GM23248 (cell line): ENCODE data around the gene CTSW. TPM values are rescaled to one million over a fixed set of nuclear protein-coding genes. Genes with fewer than 3 reads are reported as not detected.

Experiments
- DNase-seq: peaks from one replicate; pipeline ENCODE4 v3.0.0-alpha.2; 2015
- H2AFZ ChIP-seq: fragments of 200-600 bp; sonication (generic); 2 replicates; pipeline ENCODE4 v1.6.1; 2016; ENCODE audit warnings: antibody characterized with exemption
- H3F3A ChIP-seq: fragments of 200-600 bp; sonication (generic); 2 replicates; pipeline ENCODE4 v1.6.1; 2016; ENCODE audit warnings: mild to moderate bottlenecking, antibody characterized with exemption, mixed run types; ENCODE audit not compliant: insufficient read depth
- H3K27ac ChIP-seq: fragments of 200-600 bp; sonication (generic); 2 replicates; pipeline ENCODE4 v1.5.1; 2016; ENCODE audit warnings: mild to moderate bottlenecking
- H3K27me3 ChIP-seq: fragments of 200-600 bp; sonication (generic); replicated peaks from 2 replicates; pipeline ENCODE4 v1.6.1; 2016; ENCODE audit warnings: mild to moderate bottlenecking; ENCODE audit not compliant: insufficient read depth
- H3K36me3 ChIP-seq: fragments of 200-600 bp; sonication (generic); 2 replicates; pipeline ENCODE4 v1.6.1; 2016; ENCODE audit warnings: low read depth, mild to moderate bottlenecking
- H3K4me1 ChIP-seq: fragments of 200-600 bp; sonication (generic); 2 replicates; pipeline ENCODE4 v1.6.1; 2016; ENCODE audit warnings: mild to moderate bottlenecking; ENCODE audit not compliant: insufficient read depth
- H3K4me2 ChIP-seq: fragments of 200-600 bp; sonication (generic); one replicate; pipeline ENCODE4 v1.6.1; 2016; ENCODE audit warnings: mild to moderate bottlenecking; ENCODE audit not compliant: unreplicated experiment
- H3K4me3 ChIP-seq: fragments of 200-600 bp; sonication (generic); 2 replicates; pipeline ENCODE4 v1.5.1; 2016; ENCODE audit warnings: mild to moderate bottlenecking
- H3K79me2 ChIP-seq: fragments of 200-600 bp; sonication (generic); 2 replicates; pipeline ENCODE4 v1.6.1; 2016; ENCODE audit warnings: mild to moderate bottlenecking; ENCODE audit not compliant: insufficient read depth
- H3K9ac ChIP-seq: fragments of 200-600 bp; sonication (generic); 2 replicates; pipeline ENCODE4 v1.6.1; 2016; ENCODE audit warnings: mild to moderate bottlenecking
- H3K9me2 ChIP-seq: fragments of 200-600 bp; sonication (generic); 2 replicates; pipeline ENCODE4 v1.6.1; 2016; ENCODE audit warnings: mixed run types, mild to moderate bottlenecking, moderate library complexity; ENCODE audit not compliant: insufficient read depth
- H3K9me3 ChIP-seq: fragments of 200-600 bp; sonication (generic); one replicate; pipeline ENCODE4 v1.6.1; 2017; ENCODE audit warnings: low read depth
- H4K20me1 ChIP-seq: fragments of 200-600 bp; sonication (generic); 2 replicates; pipeline ENCODE4 v1.6.0; 2016; ENCODE audit not compliant: insufficient read depth
- EZH2 ChIP-seq: fragments of 200-600 bp; sonication (generic); IDR thresholded peaks from 2 replicates; pipeline ENCODE4 v1.6.1; 2018; ENCODE audit warnings: antibody characterized with exemption, mild to moderate bottlenecking; ENCODE audit not compliant: insufficient read depth, poor library complexity, severe bottlenecking
- EZH2phosphoT487 ChIP-seq: fragments of 200-600 bp; sonication (generic); IDR thresholded peaks from 2 replicates; pipeline ENCODE4 v1.6.1; 2018; ENCODE audit warnings: antibody characterized with exemption, moderate library complexity, mild to moderate bottlenecking, low read depth; ENCODE audit not compliant: insufficient read depth
- WGBS, 2 experiments: methylation state at CpG; one replicate each; pipeline ENCODE4 v1.1.6; 2015 to 2017; ENCODE audit warnings: low lambda C conversion rate in 2 of 2, low coverage in 1 of 2; ENCODE audit errors: missing lambda C conversion rate in 2 of 2; 5-methylcytosine and 5-hydroxymethylcytosine counted together
- in situ Hi-C: fragments of 300-500 bp; cut with MboI; formaldehyde crosslinking; loops from 2 replicates; pipeline ENCODE4 v1.15.0; 2020
- polyA plus RNA-seq: library from polyadenylated mRNA; unstranded; fragments of >200 nt; fragmentation: Nextera tagmentation; extraction: Ambion mirVana; gene quantifications from 2 replicates; pipeline ENCODE4 v1.2.1, GENCODE V29; 2016
- total RNA-seq: library from RNA; depleted of rRNA; stranded (reverse); fragments of >200 nt; shearing (Covaris generic); gene quantifications from 2 replicates; pipeline ENCODE4 v1.2.3, GENCODE V29; 2014

Gene CTSW
- total and polyA plus RNA-seq, 2 experiments from 2014 or later = 0.23 to 1.1 TPM

GRCh38 chr11:65921876-65922275 lies 42.2 kb downstream of the CTSW start:
- peaks cover 20% of the 10 kb centered on the region for H3K4me1 ChIP-seq
- H3F3A ChIP-seq = peaks cover 40% of the 10 kb centered on the region
- no peaks in the 10 kb centered on the region for H3K27me3 ChIP-seq
- H3K36me3 ChIP-seq = peaks cover 19% of the 10 kb centered on the region; the same call in 1 of the 2 replicates
- TF ChIP-seq EZH2phosphoT487 = no peak
- H3K9ac ChIP-seq = no peak overlapping the region
- WGBS, 2 experiments = 81 to 84% methylated on average over 10 of the region's 10 CpGs
- DNase-seq = no peak
- H3K27ac ChIP-seq = no peak overlapping the region
- peaks cover 61% of the 10 kb centered on the region for H3K79me2 ChIP-seq
- no peak overlapping the region for H3K4me2 ChIP-seq
- no peaks in the 10 kb centered on the region for H4K20me1 ChIP-seq
- H2AFZ ChIP-seq = no peak overlapping the region
- in situ Hi-C loops = no loop called here
- H3K4me3 ChIP-seq = no peak overlapping the region
- H3K9me2 ChIP-seq = no peaks in the 10 kb centered on the region
- no peaks in the 10 kb centered on the region for H3K9me3 ChIP-seq

- H3K36me3 ChIP-seq = peaks cover 19% of the 10 kb centered on the region; the same call in 1 of the 2 replicates
- H3K9ac ChIP-seq = no peak overlapping the region
- 67 to 68% methylated on average over 3 of the region's 3 CpGs for WGBS, 2 experiments
Observed at GRCh38 chr11:65922565-65922964, 42.9 kb downstream of the CTSW start.

GRCh38 chr11:65925397-65925796 lies 45.8 kb downstream of the CTSW start:
- Histone ChIP-seq H4K20me1 (no peaks in the 10 kb centered on the region), H3K9me3 (no peaks in the 10 kb centered on the region), H3K9ac (no peak overlapping the region), H3K4me3 (no peak overlapping the region), H3K4me1 (peaks cover 6% of the 10 kb centered on the region; the same call in 1 of the 2 replicates), H3K4me2 (no peak overlapping the region), H3K27ac (no peak overlapping the region), H3K36me3 (peaks cover 19% of the 10 kb centered on the region; the same call in 1 of the 2 replicates), H3F3A (peaks cover 39% of the 10 kb centered on the region), H3K27me3 (no peaks in the 10 kb centered on the region), H3K9me2 (no peaks in the 10 kb centered on the region), H2AFZ (no peak overlapping the region), H3K79me2 (peaks cover 32% of the 10 kb centered on the region)
- 47 to 50% methylated on average over 2 of the region's 2 CpGs for WGBS, 2 experiments
- in situ Hi-C loops = no loop called here
- TF ChIP-seq EZH2phosphoT487 (no peak), EZH2 (no peak)
- DNase-seq = no peak

More at GRCh38 chr11:65922565-65922964, 42.9 kb downstream of the CTSW start:
- H3K79me2 ChIP-seq = peaks cover 54% of the 10 kb centered on the region
- H2AFZ ChIP-seq = no peak overlapping the region
- no peak overlapping the region for H3K4me3 ChIP-seq
- TF ChIP-seq EZH2phosphoT487 (no peak), EZH2 (no peak)
- DNase-seq = no peak
- H3K27me3 ChIP-seq = no peaks in the 10 kb centered on the region
- H3F3A ChIP-seq = peaks cover 40% of the 10 kb centered on the region
- no peak overlapping the region for H3K27ac ChIP-seq
- no peaks in the 10 kb centered on the region for H4K20me1 ChIP-seq
- peaks cover 13% of the 10 kb centered on the region for H3K4me1 ChIP-seq
- in situ Hi-C loops = no loop called here
- no peak overlapping the region for H3K4me2 ChIP-seq
- H3K9me2 ChIP-seq = no peaks in the 10 kb centered on the region
- no peaks in the 10 kb centered on the region for H3K9me3 ChIP-seq

GRCh38 chr11:65927904-65928397 lies 48.3 kb downstream of the CTSW start:
- H3K27ac ChIP-seq = no peak overlapping the region
- DNase-seq = peak; percentile 31
- no peak overlapping the region for H3K4me2 ChIP-seq
- no peak for TF ChIP-seq EZH2
- no peaks in the 10 kb centered on the region for H3K27me3 ChIP-seq
- in situ Hi-C loops = no loop called here
- H3K9me3 ChIP-seq = no peaks in the 10 kb centered on the region
- peaks cover 7% of the 10 kb centered on the region for H3K79me2 ChIP-seq
- H3K4me3 ChIP-seq = no peak overlapping the region
- no peaks in the 10 kb centered on the region for H3K4me1 ChIP-seq
- no peak overlapping the region for H3K9ac ChIP-seq
- peaks cover 32% of the 10 kb centered on the region for H3F3A ChIP-seq
- 51 to 54% methylated on average over 9 of the region's 9 CpGs for WGBS, 2 experiments
- H2AFZ ChIP-seq = no peak overlapping the region
- H3K36me3 ChIP-seq = peaks cover 7% of the 10 kb centered on the region; the same call in 1 of the 2 replicates
- H4K20me1 ChIP-seq = no peaks in the 10 kb centered on the region
- H3K9me2 ChIP-seq = no peaks in the 10 kb centered on the region

GRCh38 chr11:65928667-65929066 lies 49.0 kb downstream of the CTSW start:
- H3K9ac ChIP-seq = no peak overlapping the region
- H3K9me3 ChIP-seq = no peaks in the 10 kb centered on the region
- H3K27me3 ChIP-seq = no peaks in the 10 kb centered on the region
- no peaks in the 10 kb centered on the region for H3K9me2 ChIP-seq
- 88 to 92% methylated on average over 6 of the region's 6 CpGs for WGBS, 2 experiments
- TF ChIP-seq EZH2phosphoT487 = no peak
- TF ChIP-seq EZH2 = no peak
- no peak overlapping the region for H3K4me2 ChIP-seq
- H2AFZ ChIP-seq = no peak overlapping the region
- in situ Hi-C loops = no loop called here
- H3F3A ChIP-seq = peaks cover 25% of the 10 kb centered on the region
- DNase-seq = no peak
- no peaks in the 10 kb centered on the region for H4K20me1 ChIP-seq
- no peak overlapping the region for H3K4me3 ChIP-seq
- H3K36me3 ChIP-seq = no peaks in the 10 kb centered on the region
- no peaks in the 10 kb centered on the region for H3K79me2 ChIP-seq
- H3K4me1 ChIP-seq = no peaks in the 10 kb centered on the region
- H3K27ac ChIP-seq = no peak overlapping the region
